K562 (cell line): ENCODE results near the gene FRMD3. TPM values are rescaled to one million over a fixed set of nuclear protein-coding genes. Genes with fewer than 3 reads are reported as not detected.

Experiments
- ATAC-seq: fragments of 200-7000 bp; cut with Tn5 transposase; 3 replicates; pipeline ENCODE4 v1.9.1; 2020; ENCODE audit warnings: moderate library complexity
- BruUV-seq: library from RNA; stranded (reverse); fragments of 400-500 nt; replicated peaks from 2 replicates; lab custom pipeline; 2021; lab: Mats Ljungman, UMichigan
- CTCF ChIA-PET: fragments of 300-600 bp; formaldehyde crosslinking; extraction: SDS; loops from one replicate; lab custom pipeline; 2021; ENCODE audit warnings: low intra/inter-chr PET ratio; lab: Yijun Ruan, JAX
- POLR2A ChIA-PET: fragments of 300-600, 350-650 bp; sonication (Branson Sonifier 250); formaldehyde crosslinking; extraction: SDS; loops from one replicate; lab custom pipeline; 2021; ENCODE audit warnings: antibody characterized with exemption, inconsistent platforms; lab: Yijun Ruan, JAX
- DNase-seq, 4 experiments: peaks; one replicate each; pipeline versions ENCODE4 v3.0.0 to v3.0.0-alpha.2; 2011 to 2018; ENCODE audit warnings: low spot score in 3 of 4, mixed read lengths in 3 of 4; ENCODE audit errors: extremely low read depth in 1 of 4
- FAIRE-seq: peaks from 2 replicates; lab custom pipeline; 2011; peaks lifted over from hg19 to GRCh38; lab: Jason Lieb, UNC
- H2AFZ ChIP-seq: 2 replicates; pipeline ENCODE4 v1.6.0; 2011; ENCODE audit warnings: low read depth, low read length, control low read depth, inconsistent platforms
- H3K27ac ChIP-seq: fragments of 200-600 bp; 3 replicates; pipeline ENCODE4 v1.8.0; 2011; ENCODE audit warnings: low read depth, mild to moderate bottlenecking, control low read depth, inconsistent platforms, low read length, moderate library complexity, mixed read lengths; ENCODE audit errors: extremely low read depth
- H3K27me3 ChIP-seq, 2 experiments: fragments of 300-600 bp in 1 of 2; 2 replicates in 1 of 2; 3 replicates in 1 of 2; pipeline versions ENCODE4 v1.6.0 to v1.8.0; 2011; ENCODE audit warnings: inconsistent platforms in 2 of 2, low read length in 2 of 2, mild to moderate bottlenecking in 1 of 2, mixed read lengths in 1 of 2, moderate library complexity in 1 of 2; ENCODE audit not compliant: control insufficient read depth in 2 of 2, insufficient read depth in 2 of 2
- H3K36me3 ChIP-seq: fragments of 300-600 bp; 3 replicates; pipeline ENCODE4 v1.8.0; 2011; ENCODE audit warnings: mild to moderate bottlenecking, low read length, inconsistent platforms; ENCODE audit not compliant: control insufficient read depth, insufficient read depth
- H3K4me1 ChIP-seq, 2 experiments: fragments of 200-600 bp in 1 of 2; replicated peaks in 1 of 2; 2 replicates in 1 of 2; 3 replicates in 1 of 2; pipeline versions ENCODE4 v1.5.1 to v1.8.0; 2011; ENCODE audit warnings: inconsistent platforms in 2 of 2, low read length in 2 of 2, mild to moderate bottlenecking in 1 of 2, mixed read lengths in 1 of 2, moderate library complexity in 1 of 2; ENCODE audit not compliant: control insufficient read depth in 2 of 2, insufficient read depth in 2 of 2
- H3K4me2 ChIP-seq: 2 replicates; pipeline ENCODE4 v1.6.1; 2011; ENCODE audit warnings: low read length, control low read depth, inconsistent platforms, mixed read lengths; ENCODE audit not compliant: insufficient read depth
- H3K4me3 ChIP-seq: fragments of 200-600 bp; sonication (generic), shearing (Covaris generic); 2 replicates; pipeline ENCODE4 v1.5.1; 2016; ENCODE audit warnings: control low read depth, inconsistent platforms
- H3K79me2 ChIP-seq: fragments of 200-600 bp; 3 replicates; pipeline ENCODE4 v1.8.0; 2011; ENCODE audit warnings: low read length, inconsistent platforms; ENCODE audit not compliant: control insufficient read depth, insufficient read depth
- H3K9ac ChIP-seq, 2 experiments: 2 replicates each; pipeline versions ENCODE4 v1.6.0 to v1.6.1; 2011; ENCODE audit warnings: low read depth in 2 of 2, low read length in 2 of 2, control low read depth in 1 of 2, inconsistent platforms in 1 of 2, mild to moderate bottlenecking in 1 of 2, mixed read lengths in 1 of 2; ENCODE audit not compliant: insufficient read depth in 1 of 2
- H3K9me1 ChIP-seq: one replicate; pipeline ENCODE4 v1.6.0; 2011; ENCODE audit warnings: inconsistent platforms, mild to moderate bottlenecking, low read length, moderate library complexity; ENCODE audit not compliant: control insufficient read depth, insufficient read depth
- H3K9me3 ChIP-seq: replicated peaks from 2 replicates; pipeline ENCODE4 v1.5.1; 2011; ENCODE audit warnings: low read depth, low read length, inconsistent platforms; ENCODE audit not compliant: control insufficient read depth, insufficient read depth
- H4K20me1 ChIP-seq: replicated peaks from 2 replicates; pipeline ENCODE4 v1.6.1; 2011; ENCODE audit warnings: low read length, inconsistent platforms, mixed read lengths; ENCODE audit not compliant: control insufficient read depth, insufficient read depth
- DNMT1 ChIP-seq: fragments of 450-650 bp; IDR thresholded peaks from 2 replicates; pipeline ENCODE4 v1.6.1; 2016; ENCODE audit warnings: antibody characterized with exemption, mild to moderate bottlenecking
- DPF2 ChIP-seq: fragments of 450-650 bp; IDR thresholded peaks from 2 replicates; pipeline ENCODE4 v1.6.1; 2016
- MAX ChIP-seq: sonication (generic); formaldehyde crosslinking; IDR thresholded peaks from 2 replicates; pipeline ENCODE4 v1.9.0; 2022; ENCODE audit warnings: mild to moderate bottlenecking, missing genetic modification reagents
- ZNF407 ChIP-seq: fragments of 450-650 bp; IDR thresholded peaks from 2 replicates; pipeline ENCODE4 v1.6.1; 2016; ENCODE audit warnings: low read depth
- ZNF766 ChIP-seq: fragments of 200-800 bp; sonication (Bioruptor generic); conservative IDR thresholded peaks from 2 replicates; pipeline ENCODE4 v1.6.1; 2016; ENCODE audit warnings: missing genetic modification characterization, missing compliant biosample characterization
- WGBS: fragments of 100-300 bp; shearing (Covaris generic); methylation state at CpG from one replicate; pipeline ENCODE4 v1.1.6; 2016; ENCODE audit warnings: low coverage, mixed read lengths; ENCODE audit not compliant: insufficient coverage; ENCODE audit errors: missing lambda C conversion rate; 5-methylcytosine and 5-hydroxymethylcytosine counted together
- in situ Hi-C: fragments of 300-500 bp; cut with MboI; formaldehyde crosslinking; loops from 4 replicates; pipeline ENCODE4 v1.15.0; 2018; ENCODE audit warnings: inconsistent platforms, mixed read lengths
- intact Hi-C: fragments of 100-400 bp; cut with micrococcal nuclease; formaldehyde crosslinking; loops from 2 replicates; pipeline ENCODE4 v1.14.2; 2022
- polyA plus RNA-seq, 8 experiments: library from polyadenylated mRNA; depleted of rRNA in 4 of 8; stranded (reverse) in 5 of 8; unstranded in 3 of 8; fragments of >200 nt; fragmentation: Nextera tagmentation in 2 of 8; fragmentation: Illumina TruSeq in 1 of 8; extraction: Ambion mirVana in 2 of 8; extraction: Trizol in 1 of 8; gene quantifications; 2 replicates each; pipeline versions ENCODE4 v1.2.1 to v1.2.3, GENCODE V29; 2011 to 2014; ENCODE audit warnings: inconsistent platforms in 1 of 8, missing spikeins in 1 of 8
- total RNA-seq, 7 experiments: library from RNA; depleted of rRNA in 6 of 7; stranded (reverse); fragments of >200 nt in 6 of 7; fragmentation: Illumina TruSeq in 2 of 7; extraction: Trizol in 2 of 7; gene quantifications; 2 replicates each; pipeline versions ENCODE4 v1.2.1 to v1.2.3, GENCODE V29; 2011 to 2021; ENCODE audit warnings: low replicate concordance in 1 of 7
- TF ChIP-seq, protein P1 (sequence below), 2 experiments: fragments of 450-650 bp; IDR thresholded peaks; 2 replicates each; pipeline ENCODE4 v1.6.1; 2016; ENCODE audit warnings: mild to moderate bottlenecking in 2 of 2, borderline replicate concordance in 1 of 2, low read depth in 1 of 2, moderate library complexity in 1 of 2

FRMD3 gene
- total and polyA plus RNA-seq, 9 of the 15 experiments (the other 6 are each of a cell fraction or from before 2014, with no cell fraction given) = 0.09 to 0.51 (median 0.21) TPM

GRCh38 chr9:83477571-83477970, 60.6 kb downstream of the FRMD3 start:
- CTCF ChIA-PET = no interaction called here
- no peak for TF ChIP-seq ZNF407
- TF ChIP-seq MAX (CRISPR knock-in tag) = no peak
- TF ChIP-seq, protein P1, sequence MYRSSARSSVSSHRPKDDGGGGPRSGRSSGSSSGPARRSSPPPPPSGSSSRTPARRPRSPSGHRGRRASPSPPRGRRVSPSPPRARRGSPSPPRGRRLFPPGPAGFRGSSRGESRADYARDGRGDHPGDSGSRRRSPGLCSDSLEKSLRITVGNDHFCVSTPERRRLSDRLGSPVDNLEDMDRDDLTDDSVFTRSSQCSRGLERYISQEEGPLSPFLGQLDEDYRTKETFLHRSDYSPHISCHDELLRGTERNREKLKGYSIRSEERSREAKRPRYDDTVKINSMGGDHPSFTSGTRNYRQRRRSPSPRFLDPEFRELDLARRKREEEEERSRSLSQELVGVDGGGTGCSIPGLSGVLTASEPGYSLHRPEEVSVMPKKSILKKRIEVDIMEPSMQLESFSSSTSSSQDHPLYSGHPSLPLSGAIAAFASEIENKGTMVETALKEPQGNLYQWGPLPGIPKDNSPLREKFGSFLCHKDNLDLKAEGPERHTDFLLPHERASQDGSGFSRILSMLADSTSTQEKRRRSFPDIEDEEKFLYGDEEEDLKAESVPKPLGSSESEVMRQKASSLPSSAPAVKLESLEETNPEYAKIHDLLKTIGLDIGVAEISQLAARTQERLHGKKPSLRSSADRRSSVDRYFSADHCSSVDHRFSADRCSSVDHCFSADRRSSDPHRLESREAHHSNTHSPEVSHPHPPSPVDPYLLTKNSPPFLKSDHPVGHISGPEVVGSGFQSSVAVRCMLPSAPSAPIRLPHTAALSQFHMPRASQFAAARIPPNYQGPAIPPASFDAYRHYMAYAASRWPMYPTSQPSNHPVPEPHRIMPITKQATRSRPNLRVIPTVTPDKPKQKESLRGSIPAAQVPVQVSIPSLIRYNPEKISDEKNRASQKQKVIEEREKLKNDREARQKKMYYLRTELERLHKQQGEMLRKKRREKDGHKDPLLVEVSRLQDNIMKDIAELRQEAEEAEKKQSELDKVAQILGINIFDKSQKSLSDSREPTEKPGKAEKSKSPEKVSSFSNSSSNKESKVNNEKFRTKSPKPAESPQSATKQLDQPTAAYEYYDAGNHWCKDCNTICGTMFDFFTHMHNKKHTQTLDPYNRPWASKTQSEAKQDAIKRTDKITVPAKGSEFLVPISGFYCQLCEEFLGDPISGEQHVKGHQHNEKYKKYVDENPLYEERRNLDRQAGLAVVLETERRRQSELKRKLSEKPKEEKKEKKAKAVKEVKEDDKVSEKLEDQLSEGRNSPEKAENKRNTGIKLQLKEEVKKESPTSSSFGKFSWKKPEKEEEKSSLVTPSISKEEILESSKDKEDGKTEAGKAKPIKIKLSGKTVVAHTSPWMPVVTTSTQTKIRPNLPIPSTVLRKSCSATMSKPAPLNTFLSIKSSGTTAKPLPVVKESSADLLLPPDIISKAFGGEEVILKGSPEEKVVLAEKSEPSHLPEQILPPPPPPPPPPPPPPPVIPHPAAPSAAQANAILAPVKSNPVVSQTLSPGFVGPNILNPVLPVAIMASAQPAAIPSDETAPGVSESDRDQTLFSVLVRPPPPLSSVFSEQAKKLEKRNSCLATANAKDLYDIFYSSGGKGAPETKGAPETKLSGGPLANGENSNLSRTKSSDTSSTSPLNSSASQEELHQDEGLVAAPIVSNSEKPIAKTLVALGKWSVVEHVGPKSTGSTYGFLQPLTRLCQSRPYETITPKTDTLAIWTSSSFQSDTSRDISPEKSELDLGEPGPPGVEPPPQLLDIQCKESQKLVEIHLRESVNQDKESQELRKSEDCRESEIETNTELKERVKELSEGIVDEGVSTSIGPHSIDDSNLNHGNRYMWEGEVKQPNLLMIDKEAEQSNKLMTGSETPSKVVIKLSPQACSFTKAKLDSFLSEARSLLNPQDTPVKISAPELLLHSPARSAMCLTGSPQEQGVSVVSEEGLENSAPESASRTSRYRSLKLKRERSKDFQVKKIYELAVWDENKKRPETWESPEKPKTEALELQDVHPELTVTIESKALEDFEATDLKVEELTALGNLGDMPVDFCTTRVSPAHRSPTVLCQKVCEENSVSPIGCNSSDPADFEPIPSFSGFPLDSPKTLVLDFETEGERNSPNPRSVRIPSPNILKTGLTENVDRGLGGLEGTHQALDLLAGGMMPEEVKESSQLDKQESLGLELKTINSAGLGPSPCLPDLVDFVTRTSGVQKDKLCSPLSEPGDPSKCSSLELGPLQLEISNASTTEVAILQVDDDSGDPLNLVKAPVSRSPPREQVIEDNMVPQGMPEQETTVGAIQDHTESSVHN (IDR thresholded peaks at IDR 0.05; ENCODE audit: borderline replicate concordance in 1 of 2, low read depth in 1 of 2) = no peak
- no peak for TF ChIP-seq DPF2
- no peak for TF ChIP-seq ZNF766 (CRISPR knock-in tag)
- no peak for TF ChIP-seq DNMT1

More at GRCh38 chr9:83477571-83477970, 60.6 kb downstream of the FRMD3 start:
- Histone ChIP-seq H4K20me1 (no peaks in the 10 kb centered on the region), H3K79me2 (no peaks in the 10 kb centered on the region), H3K27ac (no peak overlapping the region), H3K27me3 (no peaks in the 10 kb centered on the region), H3K4me3 (no peak overlapping the region), H2AFZ (no peak overlapping the region), H3K4me1 (no peaks in the 10 kb centered on the region), H3K9me1 (no peaks in the 10 kb centered on the region), H3K9me3 (no peaks in the 10 kb centered on the region), H3K4me2 (no peak overlapping the region), H3K36me3 (no peaks in the 10 kb centered on the region), H3K9ac (no peak overlapping the region)
- intact Hi-C loops (no loop called here), in situ Hi-C loops (no loop called here)
- no peak for FAIRE-seq
- no TSS peak for BruUV-seq
- POLR2A ChIA-PET = interaction anchor here (1.2 kb wide), 1 partner anchor 9 kb away, joined by 4 read pairs; no protein-coding TSS in a partner anchor
- WGBS = 0% methylated on average over 3 of the region's 3 CpGs
- no peak for DNase-seq
- no peak for ATAC-seq
